HG03460 (cell line): ENCODE data around the gene VPS39.

Experiments used
- ATAC-seq: cut with Tn5 transposase; IDR thresholded peaks from one replicate; pipeline ENCODE4 v1.9.1; 2021; ENCODE audit not compliant: unreplicated experiment

Gene VPS39

DNA sequence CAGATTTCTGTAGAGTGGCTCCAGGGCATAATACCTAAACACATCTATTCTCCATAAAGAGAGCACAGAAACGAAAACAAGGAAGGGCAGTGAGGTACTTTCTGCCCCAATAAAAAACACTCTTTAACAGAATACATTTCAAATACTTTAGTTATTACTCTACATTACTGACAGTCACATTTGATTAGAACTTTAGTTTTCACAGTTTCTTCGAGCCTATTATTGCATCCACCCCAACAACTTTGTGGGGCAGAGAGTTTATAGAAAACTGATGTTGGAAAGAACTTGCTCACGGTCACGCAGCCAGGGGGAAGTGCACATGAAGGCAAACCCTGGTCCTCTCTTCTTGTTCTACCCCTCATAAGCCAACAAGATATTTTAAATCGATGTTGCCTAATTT lies 9.0 kb downstream of the VPS39 start:
- ATAC-seq: no peak

DNA sequence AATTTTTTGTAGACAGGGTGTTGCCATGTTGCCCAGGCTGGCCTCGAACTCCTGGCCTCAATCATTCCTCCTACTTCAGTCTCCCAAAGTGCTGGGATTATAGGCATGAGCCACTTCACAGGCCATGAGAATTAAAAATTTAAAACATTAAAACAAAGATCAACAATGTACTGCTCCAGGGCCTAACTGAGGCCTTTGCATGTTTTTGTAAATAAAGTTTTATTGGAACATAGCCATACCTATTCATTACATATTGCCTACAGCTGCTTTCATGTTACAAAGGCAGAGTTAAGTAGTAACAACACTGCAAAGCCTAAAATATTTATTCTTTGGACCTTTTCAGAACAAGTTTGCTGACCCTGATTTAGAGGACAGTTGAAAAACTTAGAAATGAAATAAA lies 9.6 kb downstream of the VPS39 start:
- no peak for ATAC-seq

DNA sequence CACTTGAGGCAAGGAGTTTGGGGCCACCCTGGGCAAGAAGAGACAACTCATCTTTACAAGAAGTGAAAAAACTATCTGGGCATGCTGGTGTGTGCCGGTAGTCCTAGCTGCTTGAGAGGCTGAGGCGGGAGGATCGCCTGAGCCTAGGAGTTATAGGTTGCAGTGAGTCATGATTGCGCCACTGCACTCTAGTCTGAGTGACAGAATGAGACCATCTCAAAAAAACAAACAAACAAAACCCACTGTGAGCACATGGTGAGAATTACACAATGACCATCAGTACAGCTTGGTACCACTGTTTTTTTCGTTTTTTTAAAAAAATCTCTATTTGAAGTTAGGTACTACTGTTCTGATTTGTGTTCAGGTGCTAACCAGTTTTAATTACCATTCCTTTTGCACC lies 13.6 kb downstream of the VPS39 start:
- no peak for ATAC-seq

DNA sequence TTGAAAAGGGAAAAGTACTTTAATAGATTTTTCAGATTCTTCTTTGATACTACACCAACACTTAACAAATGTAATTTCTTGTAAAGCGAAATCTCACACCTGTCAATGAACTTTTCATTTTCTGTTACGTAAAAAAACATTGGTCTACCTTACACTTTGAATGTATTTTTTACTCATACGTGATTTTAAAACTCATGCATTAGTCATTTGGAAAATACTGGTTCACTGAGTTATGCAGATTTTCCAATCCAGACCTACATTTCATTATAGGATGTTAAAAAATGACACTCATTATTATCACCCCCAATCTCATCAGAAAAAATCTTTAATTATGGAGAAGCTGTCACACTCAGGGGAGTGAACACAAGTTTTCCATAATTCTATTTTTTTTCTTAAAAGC lies 14.7 kb downstream of the VPS39 start:
- ATAC-seq: no peak

DNA sequence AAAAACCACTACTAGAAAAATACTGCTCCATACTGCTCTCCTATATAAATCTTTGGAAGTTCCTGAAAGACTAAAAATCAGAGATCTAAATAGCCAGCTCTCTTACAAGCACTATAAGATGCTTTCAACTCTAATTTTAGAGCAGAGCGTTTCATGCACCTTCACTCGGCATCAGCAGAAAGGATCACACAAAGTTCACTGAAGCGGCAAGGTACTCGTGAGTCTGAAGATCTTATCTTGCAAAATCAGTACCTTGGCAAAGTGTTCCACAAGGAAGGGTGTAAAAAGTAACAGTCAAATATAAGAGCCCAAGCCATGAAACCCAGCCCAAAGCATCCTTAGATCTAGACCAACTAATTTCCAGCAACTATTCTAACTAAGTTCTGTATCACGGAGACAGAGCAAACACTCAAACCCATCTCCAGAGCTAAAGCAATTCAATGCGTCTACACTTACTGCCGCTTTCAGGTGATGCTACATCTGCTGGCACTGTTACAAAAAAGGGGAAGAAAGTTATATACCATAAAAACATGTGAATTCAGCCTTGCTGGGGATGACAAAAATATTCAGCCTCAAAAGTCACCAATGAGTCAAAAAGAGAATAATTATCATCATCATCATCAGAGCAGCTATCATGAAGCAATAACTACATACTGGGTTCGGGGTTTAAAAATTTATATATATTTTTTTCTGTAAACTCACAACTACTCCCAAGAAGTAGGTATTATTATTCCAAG lies 16.3 kb downstream of the VPS39 start:
- ATAC-seq: no peak

DNA sequence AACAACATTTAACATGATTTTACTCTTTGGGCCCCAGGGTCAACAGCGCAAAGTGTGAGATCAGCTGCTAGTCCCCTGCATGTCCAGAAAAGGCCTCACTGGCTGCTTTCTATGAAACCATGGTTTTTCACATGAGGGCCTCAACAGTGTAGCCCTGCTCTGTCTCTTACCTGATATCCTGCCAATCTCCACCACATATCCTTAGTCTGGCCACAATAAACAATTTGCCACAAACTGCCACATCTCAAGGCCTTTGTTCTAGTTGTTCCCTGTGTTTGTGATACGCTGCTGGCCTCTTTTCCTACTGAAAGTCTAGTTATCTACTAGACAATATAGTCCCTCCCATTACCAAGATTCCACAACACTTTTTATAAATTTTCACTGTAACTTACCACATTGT lies 17.7 kb downstream of the VPS39 start:
- ATAC-seq: no peak

DNA sequence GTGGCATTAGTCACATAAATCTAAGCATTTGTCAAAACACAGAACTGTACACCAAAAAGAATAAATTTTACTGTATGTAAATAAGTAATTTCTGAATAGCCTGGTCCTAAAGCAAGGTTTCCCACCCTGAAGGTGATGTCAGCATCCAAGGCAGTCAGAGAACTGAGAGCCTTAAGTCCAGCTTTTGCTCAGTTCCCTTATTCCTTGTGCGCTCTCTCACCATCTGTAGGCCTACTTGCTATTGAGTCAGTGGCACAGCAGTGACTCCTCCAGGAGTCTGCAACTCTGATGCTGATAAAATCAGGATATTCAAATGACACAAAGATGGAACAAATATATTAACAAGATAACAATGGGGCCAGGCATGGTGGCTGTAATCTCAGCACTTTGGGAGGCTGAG lies 22.3 kb downstream of the VPS39 start:
- ATAC-seq: no peak

DNA sequence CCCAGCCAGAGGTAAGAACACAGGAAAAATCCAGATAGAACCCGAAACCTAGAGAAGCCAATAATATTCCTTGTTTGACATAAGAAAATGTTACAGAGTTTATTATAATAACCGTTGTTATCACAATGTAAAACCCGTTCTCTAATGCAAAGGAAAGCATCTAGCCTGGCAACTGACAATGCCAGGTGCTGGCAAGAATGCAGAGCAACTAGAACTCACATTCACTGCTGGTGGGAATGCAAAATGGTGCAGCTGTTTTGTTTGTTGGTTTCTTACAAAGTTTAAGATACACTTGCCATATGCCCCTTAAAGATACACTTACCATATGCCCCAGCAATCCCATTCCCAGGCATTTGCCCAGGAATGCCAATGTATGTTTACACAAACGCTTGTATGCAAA lies 23.4 kb downstream of the VPS39 start:
- no peak for ATAC-seq

DNA sequence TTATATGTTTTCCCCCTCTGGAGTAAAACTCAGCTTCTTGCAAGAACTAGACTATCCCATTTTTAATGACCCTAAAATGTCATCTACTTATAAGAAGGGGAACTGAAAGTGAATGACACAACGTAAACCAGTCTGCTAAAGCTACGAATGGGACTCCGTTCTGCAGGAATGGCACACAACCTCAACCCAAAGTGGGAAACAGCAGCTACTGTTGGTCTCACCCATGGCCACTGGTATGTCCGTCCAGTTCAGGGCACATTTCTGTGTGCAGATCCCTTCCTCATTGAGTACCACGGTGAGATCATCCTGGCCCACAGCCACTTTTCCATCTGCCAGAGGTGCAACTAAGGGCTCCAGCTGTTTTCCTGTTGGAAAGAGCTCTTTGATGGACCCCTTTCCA lies 23.8 kb downstream of the VPS39 start:
- ATAC-seq: no peak

DNA sequence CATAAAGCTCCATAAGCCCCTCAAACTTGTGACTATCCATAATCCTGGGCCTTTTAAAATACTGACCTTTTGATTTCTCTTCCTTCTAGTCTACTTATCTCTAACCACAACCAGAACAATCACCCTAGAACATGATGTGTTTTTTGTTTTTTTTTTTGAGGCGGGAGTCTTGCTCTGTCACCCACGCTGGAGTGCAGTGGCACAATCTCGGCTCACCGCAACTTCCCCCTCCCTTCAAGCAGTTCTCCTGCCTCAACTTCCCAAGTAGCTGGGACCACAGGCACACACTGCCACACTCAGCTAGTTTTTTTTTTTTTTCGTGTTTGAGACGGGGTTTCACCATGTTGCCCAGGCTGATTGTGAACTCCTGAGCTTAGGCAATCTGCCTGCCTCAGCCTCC lies 25.1 kb downstream of the VPS39 start:
- ATAC-seq: no peak

DNA sequence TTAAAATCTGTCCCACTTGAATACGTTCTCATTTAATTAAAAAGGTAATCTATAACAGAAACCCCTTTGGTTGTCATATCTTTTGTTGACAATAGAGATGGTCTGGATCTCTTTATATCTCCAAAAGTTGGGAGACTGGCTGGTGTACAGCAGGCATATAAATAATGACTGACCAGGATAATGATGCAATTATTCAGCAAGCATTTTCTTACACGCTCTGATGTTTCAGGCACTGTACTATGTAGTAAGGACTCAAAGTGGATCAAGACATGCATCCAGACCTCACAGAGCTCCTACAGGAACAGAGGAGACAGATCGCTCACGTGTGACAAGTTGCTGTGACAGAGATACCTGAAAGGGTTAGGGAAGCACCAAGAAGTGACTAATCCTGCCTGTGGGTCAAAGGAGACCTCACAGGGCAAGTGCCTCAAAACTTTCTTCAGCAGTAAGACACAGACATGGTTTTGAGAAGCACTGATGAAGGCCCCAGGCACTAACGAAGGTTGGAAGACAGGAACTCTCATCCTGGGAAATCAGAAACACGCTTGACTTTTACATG lies 25.7 kb downstream of the VPS39 start:
- no peak for ATAC-seq

DNA sequence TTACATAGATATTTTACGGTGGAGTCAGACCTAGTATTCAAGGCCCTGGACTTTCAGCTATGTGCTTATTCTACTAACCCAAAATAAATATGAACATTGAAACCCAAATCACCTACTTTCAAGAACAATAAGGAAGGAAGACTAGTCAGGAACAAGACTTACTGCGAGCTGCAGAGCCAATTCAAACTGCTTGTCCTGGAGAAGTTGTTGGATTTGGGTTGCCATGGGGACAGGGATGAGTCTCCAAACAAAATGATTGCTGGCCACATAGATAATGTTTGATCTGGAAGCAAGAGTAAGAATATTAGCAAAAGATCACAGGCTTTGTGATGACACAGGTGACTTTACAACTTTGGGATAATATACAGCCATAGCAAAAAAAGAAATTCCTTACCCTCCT lies 30.0 kb downstream of the VPS39 start:
- ATAC-seq: no peak

DNA sequence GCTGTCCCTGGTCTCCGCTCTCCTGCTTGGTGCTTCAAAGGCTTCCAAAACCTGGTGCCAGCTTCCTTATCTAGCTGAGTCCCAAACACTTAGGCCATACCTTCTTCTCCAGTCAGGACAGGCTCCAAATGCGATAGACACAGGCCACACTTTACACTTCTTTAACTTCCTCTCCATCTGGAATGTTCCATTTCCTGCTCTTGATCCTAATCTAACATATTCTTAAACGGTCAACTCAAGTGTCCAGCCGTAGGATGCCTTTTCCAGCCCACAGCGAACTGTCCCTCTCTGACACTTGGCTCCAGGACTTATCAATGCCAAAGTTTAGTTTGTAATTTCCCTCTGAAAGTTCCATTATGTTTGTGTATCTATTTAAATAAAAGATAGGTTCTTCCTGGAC lies 32.4 kb downstream of the VPS39 start:
- no peak for ATAC-seq

DNA sequence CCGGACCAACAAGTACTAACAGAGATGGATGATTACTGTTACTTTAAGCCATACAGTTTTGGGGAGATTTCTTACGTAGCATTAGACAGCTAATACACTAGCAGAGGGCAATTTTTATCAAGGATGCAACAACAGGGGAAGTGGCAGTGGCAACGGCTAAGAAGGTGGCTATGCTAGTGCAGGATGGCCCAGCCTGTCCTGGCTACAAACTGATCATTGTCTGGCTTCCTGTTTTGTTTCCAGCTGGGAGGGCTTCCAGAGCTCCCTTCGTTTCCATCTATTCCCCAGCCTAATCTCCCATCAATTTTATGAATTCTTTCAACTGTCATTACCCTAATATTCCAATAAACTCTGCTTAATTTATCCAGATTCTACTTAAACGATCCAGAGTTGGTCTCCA lies 35.6 kb downstream of the VPS39 start:
- no peak for ATAC-seq

DNA sequence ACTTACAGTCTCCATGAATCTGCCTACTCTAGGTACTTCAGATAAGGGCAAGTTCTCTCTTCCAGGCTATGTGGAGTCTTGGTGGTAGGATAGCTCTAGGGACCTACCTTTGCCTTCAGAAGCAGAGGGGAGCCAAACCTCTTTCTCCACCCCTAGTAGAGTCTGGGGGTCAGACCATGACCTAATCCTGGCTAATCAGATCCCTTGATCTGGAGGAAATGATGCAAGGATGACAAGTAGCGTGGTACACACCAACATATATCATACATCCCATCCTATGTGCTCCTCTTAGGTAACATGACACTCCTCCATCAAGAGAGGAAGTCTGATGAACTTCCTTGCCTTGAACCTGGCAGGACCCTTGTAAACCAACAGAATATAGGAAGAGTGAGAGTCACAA lies 36.3 kb downstream of the VPS39 start:
- ATAC-seq: no peak

DNA sequence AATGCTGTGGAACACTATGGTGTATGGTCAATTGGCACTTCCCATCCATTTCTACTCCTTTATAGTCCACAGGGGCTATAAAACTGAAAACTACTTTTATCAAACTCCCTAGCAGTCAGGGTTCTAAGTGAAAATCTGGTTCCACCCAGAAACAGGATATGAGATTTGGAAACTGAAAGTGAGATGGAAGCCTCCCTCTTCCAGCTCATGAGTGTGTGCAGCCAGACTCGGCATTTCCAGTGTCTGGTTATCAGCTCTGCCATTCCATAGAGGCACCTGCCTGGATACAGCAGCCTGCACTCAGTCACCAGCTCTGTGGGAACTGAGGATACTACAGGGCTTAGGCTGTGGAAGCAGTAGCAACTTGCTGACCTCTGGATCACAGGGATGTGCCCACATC lies 37.0 kb downstream of the VPS39 start:
- no peak for ATAC-seq

DNA sequence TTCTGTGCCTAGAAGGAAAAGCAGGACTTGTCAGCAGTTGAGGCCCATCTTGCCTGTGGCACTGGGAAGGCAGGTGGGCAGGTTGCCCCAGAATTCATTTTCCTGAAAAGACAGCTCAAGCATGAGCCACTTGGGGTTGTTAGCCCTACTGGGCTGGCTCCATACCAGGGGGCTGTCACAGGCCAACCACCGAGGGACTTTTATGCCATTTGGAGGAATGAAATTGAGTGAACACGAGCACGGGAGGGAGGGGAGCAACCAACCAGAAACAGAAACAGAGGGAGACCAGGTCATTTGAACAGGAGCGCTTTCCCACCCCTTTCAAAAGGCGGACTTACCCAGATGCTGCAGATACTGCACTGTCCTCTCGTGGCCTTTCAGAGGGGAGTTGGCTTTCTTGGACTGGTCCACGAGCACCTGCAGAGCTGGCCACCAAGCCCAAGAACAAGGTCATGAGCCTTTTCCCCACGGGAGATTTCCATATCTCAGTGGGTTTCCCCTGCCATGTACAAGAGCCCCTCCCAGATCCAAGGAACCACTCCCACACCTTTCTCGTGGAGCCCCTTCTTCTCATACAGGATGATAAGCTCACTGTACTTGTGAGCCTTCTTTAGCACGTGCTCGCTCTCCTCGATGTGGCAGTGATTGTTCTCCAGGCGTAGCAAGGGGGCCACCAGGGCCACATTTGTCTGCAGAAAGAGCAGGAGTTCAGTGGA lies 41.7 kb downstream of the VPS39 start:
- ATAC-seq: no peak

DNA sequence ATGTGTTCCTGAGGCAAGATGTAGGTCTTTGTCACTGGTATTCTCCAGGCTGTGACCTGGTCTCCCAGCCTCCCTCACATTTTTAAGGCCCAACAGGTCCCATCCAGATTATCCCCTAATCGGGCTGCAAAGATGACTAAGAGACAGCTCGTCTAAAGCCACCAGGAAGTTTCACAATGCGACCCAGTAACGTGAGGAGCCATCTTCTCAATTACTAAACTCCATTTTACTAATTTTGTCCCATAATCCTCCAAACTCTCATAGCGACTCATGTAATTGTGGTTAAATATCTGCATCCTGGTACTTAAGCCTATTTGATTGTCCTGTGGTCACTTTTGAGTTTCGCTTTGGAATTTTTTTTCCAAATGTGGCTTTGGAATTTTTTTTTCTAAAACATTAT lies 43.0 kb downstream of the VPS39 start:
- no peak for ATAC-seq

DNA sequence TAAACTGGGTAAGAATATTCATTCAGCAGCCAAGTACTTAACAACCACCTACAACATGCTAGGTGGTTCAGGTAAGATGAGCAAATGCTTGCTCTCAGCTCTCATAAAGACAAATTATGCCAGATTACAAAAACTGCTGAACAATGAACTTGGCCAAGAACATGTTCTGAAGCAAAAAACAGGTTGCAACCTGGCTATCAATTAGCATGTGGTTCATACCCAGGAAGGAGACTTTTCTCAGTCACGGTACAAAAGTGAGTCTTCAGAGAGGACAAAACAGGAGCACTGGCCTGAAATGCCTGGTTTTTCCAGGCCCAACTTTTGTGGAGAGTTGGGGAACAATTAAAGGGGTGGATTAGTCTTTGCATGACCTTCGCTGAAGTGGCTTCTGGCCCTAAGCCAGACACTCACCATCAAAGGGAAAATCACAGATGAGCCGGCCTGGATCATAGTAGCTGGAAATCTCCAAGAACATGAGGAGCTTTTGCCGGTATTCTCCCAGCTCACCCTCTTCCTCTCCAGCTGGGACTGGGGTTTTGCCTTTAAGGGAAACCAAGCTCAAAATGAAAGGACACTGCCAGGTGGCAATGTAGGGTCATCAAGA lies 44.1 kb downstream of the VPS39 start:
- no peak for ATAC-seq

DNA sequence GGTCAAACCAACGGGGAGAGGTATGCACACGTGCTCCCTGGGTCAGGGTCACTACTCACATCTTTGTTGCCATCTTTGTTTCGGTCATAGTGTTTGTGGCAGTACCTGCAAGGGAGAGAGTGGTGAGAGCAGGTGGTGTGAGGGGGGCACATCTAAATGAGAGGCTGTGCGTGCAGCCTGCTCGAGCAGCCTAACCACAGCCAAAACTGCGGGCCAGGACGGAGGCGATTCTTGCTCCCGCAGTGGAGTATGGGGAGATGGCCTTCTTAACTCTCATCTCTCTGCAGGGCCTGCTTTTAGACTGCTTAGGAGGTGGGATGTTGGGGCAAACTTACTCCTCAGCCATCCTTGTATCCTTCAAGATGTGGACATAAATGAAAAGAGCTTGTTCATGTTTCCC lies 44.8 kb downstream of the VPS39 start:
- no peak for ATAC-seq

DNA sequence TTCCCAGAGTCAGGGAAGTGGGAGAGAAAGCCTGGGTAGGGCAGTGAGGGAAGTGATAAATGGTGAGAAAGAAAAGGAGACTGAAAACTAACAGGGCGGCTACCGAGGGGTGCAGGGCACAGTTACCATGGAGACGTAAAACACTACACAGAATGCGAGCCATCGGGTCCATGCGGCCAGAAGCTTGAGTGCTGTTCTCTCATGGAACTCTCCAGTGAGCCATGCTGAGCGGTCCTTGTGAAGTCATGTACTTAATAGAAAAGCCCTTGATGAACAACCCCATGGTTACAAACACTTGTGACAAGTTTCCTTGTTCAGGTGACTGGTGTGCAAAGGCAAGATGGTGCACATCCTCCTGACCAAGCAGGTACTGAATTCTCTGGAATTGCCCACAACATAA lies 48.0 kb downstream of the VPS39 start:
- ATAC-seq: no peak

DNA sequence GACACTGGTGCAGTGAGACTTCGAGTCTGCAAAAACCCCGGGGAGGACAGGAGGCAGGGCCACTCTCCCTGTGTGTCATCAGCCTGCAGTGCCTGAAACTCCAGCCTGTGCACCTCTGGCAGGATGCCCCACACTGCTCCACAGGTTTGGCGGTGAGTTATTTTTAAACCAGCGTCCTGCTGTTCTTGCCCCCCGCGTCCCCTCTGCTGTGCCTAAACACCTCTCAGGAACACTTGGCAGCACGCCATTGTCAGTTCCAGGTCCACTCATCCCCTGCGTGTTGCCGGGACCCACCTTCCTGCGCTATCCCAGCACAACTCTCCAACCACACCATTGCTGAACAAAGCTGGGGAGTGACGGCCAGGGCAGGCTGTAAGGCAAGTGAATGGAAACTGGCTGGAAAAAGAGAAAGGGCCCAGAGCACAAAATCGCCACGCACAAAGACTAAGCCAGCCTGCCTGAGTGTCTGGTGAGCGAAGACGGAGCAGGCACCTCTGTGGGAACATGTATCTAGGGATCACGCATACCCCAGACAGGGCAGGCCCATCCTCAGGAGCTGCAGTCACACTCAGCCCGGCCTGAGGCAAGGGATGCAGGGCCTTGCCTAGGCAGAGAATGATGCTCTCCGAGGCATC lies 48.6 kb downstream of the VPS39 start:
- no peak for ATAC-seq
